ENCODE data around the gene TNFAIP2. TPM values are rescaled to one million over a fixed set of nuclear protein-coding genes. Genes with fewer than 3 reads are reported as not detected.
A peak's percentile ranks its signal among the peaks of the same experiment; 100 is the strongest.

The TNFAIP2 gene
- total and polyA plus RNA-seq, 9 of the 15 experiments (the other 6 are each of a cell fraction or from before 2014, with no cell fraction given) = 22.6 to 68.6 (median 44.6) TPM

DNA sequence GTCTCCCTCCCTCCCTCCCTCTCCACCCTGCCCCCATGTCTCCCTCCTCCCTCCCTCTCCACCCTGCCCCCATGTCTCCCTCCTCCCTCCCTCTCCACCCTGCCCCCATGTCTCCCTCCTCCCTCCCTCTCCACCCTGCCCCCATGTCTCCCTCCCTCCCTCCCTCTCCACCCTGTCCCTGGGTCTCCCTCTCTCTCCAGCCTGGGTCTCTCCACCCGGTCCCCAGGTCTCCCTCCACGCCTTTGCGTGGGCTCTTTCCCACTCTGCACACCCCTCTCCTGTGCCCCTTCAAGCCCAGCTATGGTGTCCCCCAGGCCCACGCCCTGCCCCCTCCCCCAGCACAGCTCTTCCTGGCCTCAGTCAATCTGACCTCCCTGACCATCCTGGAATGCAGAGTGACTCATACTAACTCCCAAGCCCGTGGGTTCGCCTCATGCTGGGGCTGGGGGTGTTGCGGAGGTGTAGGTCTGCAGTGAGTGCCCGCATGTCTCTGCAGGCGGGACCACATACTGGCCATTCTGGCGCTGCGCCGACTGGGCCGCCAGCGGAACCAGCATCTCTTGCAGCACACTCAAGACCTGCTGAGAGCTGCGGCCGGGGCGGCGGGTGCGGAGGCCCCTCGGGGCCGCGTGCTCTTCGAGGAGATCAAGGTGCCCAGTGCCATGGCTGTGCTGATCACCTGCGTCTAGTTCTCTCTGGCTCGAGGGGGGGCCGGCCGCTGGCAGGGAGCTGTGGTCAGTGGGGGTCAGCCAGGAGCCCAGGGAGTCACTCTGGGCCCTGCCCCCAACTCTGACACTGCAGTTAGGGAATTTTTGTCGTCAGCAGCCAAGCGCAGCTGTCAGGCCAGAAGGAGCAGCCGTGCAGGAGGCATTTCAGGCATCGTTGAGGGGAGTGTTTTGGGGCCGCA lies 13.5 kb upstream of the TNFAIP2 start (continued):
- TF ChIP-seq RERE (CRISPR knock-in tag; IDR thresholded peaks at IDR 0.05; ENCODE audit: borderline replicate concordance) (no peak), PTTG1 (tag; IDR thresholded peaks at IDR 0.05; ENCODE audit: low read depth) (no peak), ZNF766 (CRISPR knock-in tag; conservative IDR thresholded peaks at IDR 0.05) (no peak), VEZF1 (CRISPR knock-in tag; IDR thresholded peaks at IDR 0.05) (peak; percentile 44), XRCC4 (IDR thresholded peaks at IDR 0.05; ENCODE audit: extremely low read depth, insufficient read depth, insufficient read length) (no peak), HDAC1 (IDR thresholded peaks at IDR 0.05) (peak in 1 of 2 experiments; percentile 63; a peak in 2 of 4 replicates), LARP7 (IDR thresholded peaks at IDR 0.05) (no peak), CBFA2T3 (IDR thresholded peaks at IDR 0.05) (no peak; the same call in 1 of the 2 replicates), PHF20 (IDR thresholded peaks at IDR 0.05; ENCODE audit: partially characterized antibody) (no peak), BMI1 (IDR thresholded peaks at IDR 0.05; ENCODE audit: low read length) (no peak), CTBP1 (IDR thresholded peaks at IDR 0.05; ENCODE audit: borderline replicate concordance) (0 out of 2 replicates have a peak, but pooled peaks have one; percentile 24), RUNX1 (IDR thresholded peaks at IDR 0.05; ENCODE audit: low read depth) (no peak), ERF (CRISPR knock-in tag; IDR thresholded peaks at IDR 0.05) (no peak), TEAD4 (IDR thresholded peaks at IDR 0.05; ENCODE audit: low read length) (peak; percentile 81), TEAD4 (CRISPR knock-in tag; IDR thresholded peaks at IDR 0.05; ENCODE audit: borderline replicate concordance) (no peak), TFAM (CRISPR knock-in tag; conservative IDR thresholded peaks at IDR 0.05) (no peak)
- TF ChIP-seq, protein P1, sequence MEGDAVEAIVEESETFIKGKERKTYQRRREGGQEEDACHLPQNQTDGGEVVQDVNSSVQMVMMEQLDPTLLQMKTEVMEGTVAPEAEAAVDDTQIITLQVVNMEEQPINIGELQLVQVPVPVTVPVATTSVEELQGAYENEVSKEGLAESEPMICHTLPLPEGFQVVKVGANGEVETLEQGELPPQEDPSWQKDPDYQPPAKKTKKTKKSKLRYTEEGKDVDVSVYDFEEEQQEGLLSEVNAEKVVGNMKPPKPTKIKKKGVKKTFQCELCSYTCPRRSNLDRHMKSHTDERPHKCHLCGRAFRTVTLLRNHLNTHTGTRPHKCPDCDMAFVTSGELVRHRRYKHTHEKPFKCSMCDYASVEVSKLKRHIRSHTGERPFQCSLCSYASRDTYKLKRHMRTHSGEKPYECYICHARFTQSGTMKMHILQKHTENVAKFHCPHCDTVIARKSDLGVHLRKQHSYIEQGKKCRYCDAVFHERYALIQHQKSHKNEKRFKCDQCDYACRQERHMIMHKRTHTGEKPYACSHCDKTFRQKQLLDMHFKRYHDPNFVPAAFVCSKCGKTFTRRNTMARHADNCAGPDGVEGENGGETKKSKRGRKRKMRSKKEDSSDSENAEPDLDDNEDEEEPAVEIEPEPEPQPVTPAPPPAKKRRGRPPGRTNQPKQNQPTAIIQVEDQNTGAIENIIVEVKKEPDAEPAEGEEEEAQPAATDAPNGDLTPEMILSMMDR (IDR thresholded peaks at IDR 0.05 in 2 of 3, conservative IDR thresholded peaks at IDR 0.05 in 1 of 3; ENCODE audit: insufficient read depth in 2 of 3, low read depth in 1 of 3, low read length in 3 of 3) = no peak

Measured in K562 (cell line).